UCSD-AML1 (cell line): Measurements from ENCODE around the gene MSI2.
A peak's percentile ranks its signal among the peaks of the same experiment; 100 is the strongest.

ENCODE experiments used
- DNase-seq: peaks from one replicate; lab custom pipeline; 2025; ENCODE audit not compliant: unreplicated experiment; lab: John Stamatoyannopoulos, UW

MSI2 gene

DNA sequence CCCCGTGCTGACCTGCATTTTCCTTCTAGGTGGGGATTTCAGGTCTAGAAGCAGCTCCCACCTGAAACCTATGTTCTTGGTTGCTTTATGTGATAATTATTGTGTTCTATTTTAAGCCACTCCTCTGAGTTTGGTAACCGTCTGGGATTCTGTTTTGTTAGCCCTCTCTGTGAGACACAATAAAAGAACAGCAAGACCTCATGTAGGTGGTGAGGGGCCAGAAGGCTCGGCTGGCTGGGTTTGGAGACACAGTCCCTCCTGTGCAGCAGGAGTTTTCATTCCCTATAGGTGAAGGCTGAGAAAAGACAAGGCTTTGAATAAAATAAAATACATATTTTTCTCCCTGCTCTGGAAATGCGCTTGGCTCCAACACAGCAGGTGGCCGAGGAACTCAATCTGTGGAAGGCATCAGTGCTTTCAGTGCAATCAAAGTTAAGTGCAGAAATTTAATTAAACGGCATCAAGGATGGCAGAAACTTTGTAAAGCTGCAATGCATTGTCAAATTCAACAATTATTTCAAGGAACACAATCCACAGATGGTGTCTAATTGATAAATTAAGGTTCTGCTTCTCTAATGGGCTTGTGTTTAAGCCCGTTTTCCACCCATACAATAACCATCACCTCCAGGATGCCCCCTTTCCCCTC, 107.8 kb downstream of the MSI2 start:
- no peak for DNase-seq

DNA sequence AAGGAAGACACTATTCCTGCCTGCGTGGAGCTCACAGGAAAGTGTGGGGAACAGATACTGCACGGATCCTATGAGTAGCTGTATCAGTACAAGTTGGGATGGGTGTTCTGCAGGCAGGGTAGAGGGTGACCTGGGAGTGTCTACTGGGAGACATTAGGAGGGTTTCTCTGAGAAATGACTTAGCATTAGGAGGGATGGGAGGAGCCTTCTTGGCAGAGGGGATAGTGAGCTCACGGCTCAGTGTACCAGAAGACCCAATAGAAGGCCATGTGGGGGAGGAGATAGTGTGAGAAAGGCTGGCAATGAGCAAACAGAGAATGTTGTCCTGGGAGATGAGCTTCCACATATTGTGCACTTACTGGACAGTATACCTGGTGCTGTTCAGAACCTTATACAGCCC, 109.1 kb downstream of the MSI2 start:
- no peak for DNase-seq

DNA sequence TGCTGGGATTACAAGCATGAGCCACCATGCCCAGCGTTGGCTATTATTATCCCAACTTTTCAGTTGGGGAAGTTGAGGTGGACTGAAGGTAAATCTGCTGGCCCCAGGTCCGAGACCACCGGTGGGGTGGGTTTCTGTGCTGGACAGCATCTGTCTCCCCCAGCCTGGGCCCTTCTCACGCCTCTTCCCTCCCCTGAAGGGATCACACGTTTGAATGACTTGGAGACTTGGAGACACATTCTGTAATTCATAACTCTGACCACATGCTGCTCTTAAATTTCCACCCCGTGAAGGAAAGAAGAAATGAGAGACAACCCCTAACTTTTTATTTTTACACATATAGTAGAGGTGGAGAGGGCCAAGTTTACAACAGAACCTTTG, 109.8 kb downstream of the MSI2 start:
- DNase-seq, result no peak

DNA sequence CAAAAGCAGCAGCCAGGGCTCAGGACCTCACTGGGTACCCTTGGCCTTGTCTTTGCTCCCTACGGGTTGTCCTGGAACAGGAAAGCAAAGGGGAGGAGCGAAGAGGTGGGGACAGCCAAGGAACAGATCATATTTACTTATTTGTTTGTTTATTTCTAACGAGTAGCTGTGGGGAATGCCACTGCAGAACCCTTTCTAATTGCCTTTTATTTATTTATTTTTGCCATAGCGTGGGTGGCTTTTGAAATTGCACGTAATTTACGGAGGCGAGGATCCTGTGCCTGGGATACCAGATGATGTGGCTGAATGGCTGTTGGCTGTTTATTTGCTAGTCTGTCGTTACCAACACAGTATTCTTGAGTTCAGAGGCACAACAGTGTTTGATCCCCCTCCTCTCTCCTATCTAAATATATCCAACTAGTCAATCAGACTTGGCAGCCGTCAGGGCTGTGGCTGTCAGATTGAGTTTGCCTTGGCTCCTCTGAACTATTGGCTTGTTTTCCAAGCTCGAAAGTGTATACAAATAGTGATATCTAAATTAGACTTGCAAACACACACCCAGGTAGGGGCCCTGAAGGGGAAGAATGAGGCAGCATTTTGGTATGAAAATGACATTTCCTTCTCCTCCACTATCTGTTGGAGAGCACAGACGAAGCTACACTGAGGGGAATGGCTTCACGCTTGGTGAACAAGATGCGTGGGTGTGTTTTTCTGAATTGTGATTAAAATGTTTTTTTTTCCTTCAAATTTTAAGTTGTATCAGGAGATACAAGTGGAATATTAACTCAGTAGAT, 110.4 kb downstream of the MSI2 start:
- DNase-seq, result no peak

DNA sequence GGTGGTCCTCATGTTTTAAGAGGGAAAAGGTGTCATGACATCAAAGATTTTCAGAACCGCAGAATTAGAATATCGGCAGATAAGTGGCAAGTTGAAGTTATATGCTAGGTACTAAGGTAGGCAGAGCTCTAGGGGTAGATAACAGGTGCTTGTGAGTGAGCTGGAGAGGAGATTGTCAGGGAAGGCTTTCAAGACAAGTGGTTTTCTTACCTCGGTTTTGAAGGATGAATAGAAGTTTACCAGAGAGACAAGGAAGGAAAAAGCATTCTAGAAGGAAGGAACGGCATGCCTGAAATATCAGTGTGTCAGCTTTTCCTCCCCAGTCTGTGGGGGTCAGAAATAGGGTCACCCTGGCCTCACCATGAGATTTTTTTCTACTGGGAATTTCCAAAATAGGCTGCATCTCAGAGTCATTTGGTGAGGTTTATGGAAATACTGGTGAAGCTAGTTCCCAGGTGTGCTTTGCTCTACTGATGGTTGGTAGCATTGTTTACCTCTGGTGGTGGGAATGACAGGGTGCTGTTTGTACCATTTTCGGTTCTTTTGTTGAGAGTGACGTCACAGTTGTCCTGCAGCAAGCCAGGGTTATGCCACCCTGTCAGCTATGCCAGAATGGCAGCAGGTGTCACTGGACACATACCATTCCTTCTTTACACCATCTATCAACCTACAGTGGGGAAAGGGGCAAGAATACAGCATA, 112.5 kb downstream of the MSI2 start:
- DNase-seq, result no peak

DNA sequence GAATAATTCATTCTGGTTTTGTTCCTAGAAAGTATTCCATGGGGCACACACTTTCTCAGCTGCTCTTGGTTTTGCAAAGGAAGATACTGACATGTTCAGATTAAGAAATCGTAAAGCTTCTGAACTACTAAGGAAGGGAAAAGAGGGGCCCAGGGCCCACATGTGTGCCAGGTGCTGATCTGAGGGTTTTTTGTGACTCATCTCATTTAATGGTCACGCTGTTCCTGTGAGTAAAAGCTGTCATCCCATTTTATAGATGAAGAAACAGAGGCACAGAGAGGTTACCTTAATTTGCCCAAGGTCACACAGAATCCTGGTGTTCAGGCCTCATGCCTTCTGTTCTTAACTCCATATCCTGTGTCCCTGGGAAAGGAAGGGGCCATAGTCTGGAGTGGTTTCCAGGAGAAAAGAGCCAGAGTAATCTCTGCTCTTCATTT, 113.2 kb downstream of the MSI2 start:
- no peak for DNase-seq

DNA sequence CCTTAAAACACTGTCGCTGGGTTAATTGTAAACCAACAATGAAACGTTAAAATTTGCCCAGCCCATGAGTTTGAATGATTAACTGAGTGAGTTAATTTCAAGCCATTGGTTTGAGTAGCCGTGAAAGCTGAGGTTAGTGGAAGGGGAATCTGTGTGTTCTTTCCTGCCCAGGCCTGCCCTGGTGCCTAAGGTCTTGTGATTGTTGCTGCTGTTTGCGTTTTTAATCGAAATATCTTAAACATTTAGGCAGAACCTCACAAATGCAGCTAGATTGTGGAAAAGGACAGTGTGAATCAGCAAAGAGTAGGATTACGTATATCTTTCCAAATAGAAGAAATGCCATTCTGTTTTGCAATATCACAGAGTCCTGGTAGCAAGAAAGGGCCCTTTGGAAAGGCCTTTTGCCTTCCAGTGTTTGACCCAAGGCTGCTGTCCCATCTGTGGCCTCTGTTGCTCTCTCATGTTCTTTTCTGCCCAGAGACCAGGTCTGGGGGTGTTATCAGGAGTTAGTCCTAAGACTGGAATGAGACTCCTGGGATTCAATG, 113.8 kb downstream of the MSI2 start:
- no peak for DNase-seq

DNA sequence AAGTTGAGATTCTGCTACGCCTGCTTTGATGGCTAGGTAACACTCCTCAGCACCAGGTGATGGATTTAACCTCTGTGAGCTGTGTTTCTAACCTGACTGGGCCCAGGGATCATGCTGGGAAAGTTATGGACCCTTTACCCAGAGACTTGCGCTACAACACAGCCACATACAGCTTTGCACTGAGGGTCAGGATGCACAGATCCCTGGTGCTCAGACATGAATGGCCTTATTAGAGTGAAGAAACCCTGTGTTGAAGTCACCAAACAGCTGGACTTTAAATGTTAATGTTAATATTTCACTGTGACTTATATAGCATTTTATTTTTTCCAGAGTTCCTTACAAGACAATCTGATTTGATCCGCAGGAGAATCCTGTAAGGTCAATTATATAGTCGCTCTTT, 114.3 kb downstream of the MSI2 start:
- no peak for DNase-seq

DNA sequence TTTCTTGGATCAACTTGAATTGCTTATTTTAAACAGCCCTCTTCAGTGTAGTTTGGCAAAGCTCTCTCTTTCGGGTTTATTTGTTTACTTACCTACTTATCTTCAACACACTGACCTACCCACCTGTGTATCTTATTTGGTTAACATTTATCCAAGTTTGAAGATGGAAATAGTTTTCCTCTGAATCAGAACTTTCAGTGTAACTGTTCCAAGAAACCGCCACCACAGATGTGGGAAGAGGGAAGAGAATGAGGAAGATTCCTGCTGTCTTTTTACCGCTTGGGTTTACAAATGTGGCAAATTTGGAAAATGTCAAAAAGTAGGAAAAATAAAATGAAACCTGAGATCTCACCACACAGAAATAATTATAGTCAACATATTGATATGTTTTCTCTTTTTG, 115.8 kb downstream of the MSI2 start:
- no peak for DNase-seq

DNA sequence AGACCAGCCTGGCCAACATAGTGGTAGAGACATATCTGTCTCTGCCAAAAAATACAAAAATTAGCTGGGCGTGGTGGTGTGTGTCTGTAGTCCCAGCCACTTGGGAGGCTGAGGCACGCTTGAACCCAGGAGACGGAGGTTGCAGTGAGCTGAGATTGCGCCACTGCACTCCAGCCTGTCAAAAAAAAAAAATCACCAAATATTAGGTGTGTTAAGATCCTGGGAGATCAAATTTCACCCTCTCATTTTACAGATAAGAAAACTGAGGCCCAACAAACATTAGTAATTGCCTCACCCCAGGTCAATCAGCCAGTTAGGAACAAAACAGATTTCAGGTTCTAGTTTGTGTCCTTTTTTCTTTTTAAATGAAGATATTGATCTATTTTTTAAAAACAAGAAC, 116.7 kb downstream of the MSI2 start:
- no peak for DNase-seq

DNA sequence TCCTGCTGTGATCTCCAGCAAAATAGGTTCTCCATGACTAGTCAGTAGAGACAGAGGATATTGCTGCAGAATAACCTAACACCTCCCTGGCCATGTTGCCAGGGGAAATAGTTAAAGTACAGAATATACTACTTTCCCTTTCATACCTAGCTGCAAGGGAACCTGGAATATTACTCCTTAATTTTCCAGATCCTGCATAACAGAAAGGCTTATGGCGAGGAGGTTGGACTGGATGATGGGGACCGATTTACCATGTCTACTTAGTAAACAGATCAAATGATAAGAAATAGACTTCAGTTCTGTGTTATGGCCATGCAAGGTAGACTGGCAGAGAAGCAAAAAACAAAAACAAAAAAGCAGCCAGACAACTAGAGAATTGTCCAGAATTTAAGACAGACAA, 117.4 kb downstream of the MSI2 start:
- DNase-seq, result no peak

DNA sequence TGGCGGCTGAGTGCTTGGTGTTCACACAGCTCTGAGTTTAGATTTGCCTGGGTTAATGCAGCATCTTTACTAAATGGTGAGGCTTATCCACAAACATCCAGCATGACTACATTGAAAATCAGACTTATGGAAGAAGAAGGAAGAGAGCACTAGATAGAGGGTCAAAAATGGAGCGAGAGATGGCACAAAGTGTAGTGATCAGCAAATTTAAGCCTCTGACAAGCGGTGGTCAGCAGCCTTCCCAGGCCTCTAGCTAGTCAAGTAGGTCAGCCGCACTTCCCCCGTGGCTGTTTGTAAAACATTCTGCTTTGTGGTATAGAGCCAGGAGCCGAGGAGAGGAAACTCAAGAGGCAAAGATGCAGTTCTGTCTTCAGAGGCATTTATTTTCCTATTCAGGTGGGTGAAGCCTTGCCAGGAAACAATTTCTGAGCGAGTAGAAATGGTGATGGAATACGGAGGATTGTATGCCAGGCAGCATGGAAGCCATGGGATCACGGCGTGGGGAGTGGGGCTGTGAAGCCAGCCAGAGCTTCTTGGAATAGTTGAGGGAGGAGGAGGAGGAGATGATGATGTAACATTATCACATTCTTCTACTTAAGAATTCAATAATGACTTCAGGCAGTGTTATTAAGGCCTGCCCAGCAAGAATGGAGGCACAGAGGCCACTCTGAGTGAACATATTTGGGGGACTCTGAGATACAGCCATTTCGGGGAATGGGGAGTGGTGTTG, 118.9 kb downstream of the MSI2 start:
- no peak for DNase-seq

DNA sequence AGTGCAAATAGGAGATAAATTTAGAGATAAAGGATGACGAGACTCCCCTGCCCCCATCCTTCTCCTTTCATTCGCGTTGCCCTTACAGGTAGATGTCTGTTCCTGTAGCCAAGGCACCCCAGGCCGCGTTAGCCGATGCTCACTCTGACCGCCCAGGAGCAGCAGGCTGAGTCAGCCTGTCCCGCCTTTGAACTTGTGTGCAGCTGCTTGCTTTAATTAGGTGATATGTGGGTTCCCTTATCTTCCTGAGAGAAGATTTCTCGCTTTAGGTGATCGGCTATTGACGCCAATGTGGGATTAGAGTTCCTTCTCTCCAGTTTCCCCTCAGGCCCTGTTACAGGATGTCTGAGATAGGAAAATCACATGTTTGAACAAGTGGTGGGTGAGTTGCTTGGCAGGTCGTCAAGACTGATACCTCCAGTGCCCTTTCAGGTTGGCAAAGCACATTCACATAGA, 119.5 kb downstream of the MSI2 start:
- DNase-seq, result no peak

DNA sequence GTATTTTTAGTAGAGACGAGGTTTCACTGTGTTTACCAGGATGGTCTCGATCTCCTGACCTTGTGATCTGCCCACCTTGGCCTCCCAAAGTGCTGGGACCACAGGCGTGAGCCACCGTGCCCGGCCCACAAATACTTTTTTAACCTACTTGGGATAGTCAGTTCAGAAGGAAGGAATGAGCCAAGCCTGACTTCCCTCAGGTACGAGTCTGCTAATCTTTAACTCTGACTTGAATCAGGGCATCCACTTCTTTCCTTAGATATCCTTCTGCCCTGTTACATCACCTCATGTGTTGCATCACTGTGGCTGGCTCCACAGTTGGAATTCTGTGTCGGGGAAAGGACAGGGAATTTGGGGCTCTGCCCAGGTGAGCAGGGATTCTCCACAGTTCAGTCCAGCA, 120.8 kb downstream of the MSI2 start:
- no peak for DNase-seq

DNA sequence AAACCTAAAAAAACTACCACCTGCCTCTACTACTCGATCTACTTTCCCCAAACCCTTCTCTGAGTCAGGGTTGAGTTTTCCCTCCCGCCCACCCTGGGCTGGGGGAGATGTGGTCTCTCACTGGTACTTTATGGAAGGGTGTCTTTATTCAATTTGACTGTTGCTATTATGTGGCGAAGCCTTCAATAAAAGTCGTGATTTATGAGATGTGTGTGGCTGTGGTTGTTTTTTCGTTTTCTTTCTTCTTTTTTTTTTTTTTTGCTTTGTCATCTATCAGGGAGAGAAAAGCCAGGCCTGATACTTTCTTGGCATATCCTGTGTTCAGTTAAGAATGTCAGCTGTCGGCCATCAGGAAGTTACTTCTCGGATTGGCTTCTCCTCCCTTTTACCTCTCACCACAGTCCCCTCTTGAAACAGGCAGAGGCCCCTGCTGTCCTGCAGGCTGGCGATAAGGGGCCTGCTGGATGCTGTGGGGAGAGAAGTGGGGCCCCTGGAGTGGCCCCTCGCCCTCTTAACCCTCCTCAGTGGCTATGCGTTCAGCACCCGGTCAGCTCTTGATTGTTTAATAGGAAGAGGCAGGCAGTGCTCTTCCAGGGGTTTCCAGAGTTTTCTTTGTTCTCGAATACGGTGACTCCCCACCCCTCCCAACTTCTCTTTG, 123.0 kb downstream of the MSI2 start:
- DNase-seq, result peak; percentile 61

DNA sequence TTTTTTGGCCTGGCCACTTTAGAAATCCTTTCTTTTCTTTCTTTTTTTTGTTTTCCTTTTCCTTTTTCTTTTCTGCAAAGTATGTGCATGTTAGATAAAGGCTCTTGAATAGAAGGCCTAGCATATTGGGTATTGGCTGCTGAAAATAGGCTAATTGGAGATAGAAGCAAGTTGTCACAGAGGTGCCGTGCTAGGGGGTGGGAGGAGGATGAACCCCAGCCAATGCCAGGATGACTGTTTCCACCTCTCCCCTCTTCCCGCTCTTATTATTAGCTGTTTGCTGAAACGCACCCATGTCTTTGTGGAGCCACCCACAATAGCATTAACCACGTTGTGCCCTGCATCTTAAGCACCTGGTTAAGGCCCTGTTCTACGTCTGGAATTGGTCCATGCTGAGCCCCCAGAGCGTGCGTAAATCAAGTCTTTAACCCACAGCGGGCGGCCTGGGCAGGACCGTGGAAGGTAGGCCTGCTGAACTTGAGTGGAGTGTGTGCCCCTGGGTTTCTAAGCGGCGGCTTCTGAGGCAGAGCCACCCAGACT, 123.6 kb downstream of the MSI2 start:
- no peak for DNase-seq

DNA sequence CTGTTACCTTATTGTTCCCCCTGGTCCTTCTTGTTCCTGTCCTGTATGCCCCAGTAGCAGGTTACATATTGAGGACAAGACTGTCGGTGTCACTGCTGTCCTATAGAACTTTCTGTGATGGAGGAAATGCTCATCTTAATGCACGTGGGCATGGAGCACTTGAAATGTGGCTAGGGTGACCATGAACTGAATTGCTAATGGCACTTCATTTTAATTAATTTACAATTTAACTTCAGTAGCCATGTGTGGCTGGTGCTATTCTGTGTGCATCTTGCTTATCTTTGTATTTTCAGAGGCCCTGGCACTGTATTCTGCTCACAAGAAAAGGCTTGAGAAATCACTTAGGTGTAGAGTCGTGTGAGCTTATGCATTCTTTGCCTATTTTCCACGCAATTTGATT, 125.2 kb downstream of the MSI2 start:
- DNase-seq, result no peak

DNA sequence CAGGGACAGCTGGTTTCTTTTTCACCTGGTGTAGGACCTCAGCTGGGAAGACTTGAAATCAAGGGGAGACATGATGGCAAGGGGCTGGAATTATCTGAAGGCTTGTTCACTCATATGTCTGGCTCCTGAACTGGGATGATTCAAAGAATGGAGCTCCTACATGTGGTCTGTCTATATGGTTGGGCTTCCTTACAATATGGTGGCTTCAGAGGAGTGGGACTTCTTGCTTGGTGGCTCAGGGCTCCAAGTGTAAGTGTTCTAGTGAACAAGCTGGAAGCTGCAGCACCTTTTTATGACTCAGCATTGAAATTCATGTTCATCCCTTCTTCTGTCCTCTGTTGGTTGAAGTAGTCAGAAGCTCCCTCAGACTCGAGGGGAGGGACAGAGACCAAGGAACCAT, 127.9 kb downstream of the MSI2 start:
- no peak for DNase-seq

DNA sequence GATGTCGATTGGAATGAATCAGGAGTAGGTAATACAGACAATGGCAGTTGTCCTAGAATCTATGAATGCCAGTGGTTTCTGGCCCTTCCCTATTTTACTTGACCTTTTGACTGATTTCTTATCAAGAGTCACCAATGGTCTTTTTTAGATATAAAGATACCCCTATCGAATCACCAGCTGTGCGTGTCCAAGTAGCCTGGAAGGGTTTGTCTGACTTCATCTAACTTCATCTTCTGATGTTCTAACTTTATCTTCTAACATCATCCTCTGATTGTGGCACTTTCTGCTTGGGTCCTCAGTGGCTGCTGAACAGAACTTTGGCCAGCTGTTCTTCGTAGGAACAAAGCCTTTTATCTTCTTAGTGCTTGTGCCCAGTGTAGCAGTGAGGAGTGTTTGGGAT, 129.7 kb downstream of the MSI2 start:
- no peak for DNase-seq

DNA sequence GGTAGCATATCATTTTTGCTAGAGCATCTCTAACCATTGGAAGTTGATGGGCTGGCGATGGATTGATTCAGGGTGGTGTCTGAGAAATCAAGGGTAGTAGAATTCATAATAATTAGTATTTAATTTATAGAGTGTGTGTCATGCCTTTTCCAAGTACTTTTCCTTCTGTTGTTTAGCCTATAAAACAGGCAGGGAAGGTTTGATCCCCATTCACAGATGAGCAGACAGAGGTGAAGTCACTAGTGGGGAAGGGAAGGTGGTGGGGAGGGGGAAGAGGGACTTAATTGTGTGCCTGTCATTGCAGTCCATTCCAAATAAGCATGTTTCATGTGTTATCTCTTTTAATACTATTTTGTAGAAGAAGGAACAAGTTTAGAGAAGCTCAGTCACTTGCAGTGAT, 131.3 kb downstream of the MSI2 start:
- no peak for DNase-seq
